Measurements from ENCODE around the gene KLF5. TPM values are rescaled to one million over a fixed set of nuclear protein-coding genes. Genes with fewer than 3 reads are reported as not detected.
"Not testable (repeated sequence)": the region's sequence is repeated elsewhere in the genome, so short reads cannot be mapped to it uniquely, and the experiment has no call there.

KLF5 gene
- total and polyA plus RNA-seq, 2 donors (not counting 1 experiment from before 2014, with no cell fraction given): 0.83 to 3.3 TPM

GRCh38 chr13:73045031-73045430 lies 13.8 kb upstream of the KLF5 start:
- Histone ChIP-seq H2AFZ (ENCODE audit: low read length) (no peak overlapping the region), H3K4me1 (ENCODE audit: control insufficient read depth, extremely low read depth, insufficient read depth, low read length) (no peaks in the 10 kb centered on the region), H3K36me3 (ENCODE audit: control insufficient read depth, insufficient read depth, low read length) (no peaks in the 10 kb centered on the region), H4K20me1 (ENCODE audit: control insufficient read depth, extremely low read depth, insufficient read depth, low read length) (no peaks in the 10 kb centered on the region), H3K4me2 (ENCODE audit: extremely low read depth, insufficient read depth, low read length) (no peak overlapping the region), H3K27ac (ENCODE audit: insufficient read depth, low read length) (no peak overlapping the region), H3K79me2 (ENCODE audit: control insufficient read depth, insufficient read depth, low read length) (no peaks in the 10 kb centered on the region), H3K9me3 (ENCODE audit: control insufficient read depth, insufficient read depth, low read depth, low read length) (no peaks in the 10 kb centered on the region), H3K9ac (ENCODE audit: insufficient read depth, low read length) (no peak overlapping the region), H3K27me3 (ENCODE audit: control insufficient read depth, insufficient read depth, low read length) (no peaks in the 10 kb centered on the region), H3K4me3 (replicated peaks in 1 of 4; ENCODE audit: control extremely low read depth in 1 of 4, insufficient read depth in 1 of 4, low read depth in 3 of 4, low read length in 4 of 4) (no peak overlapping the region)
- no peak for TF ChIP-seq EZH2 (IDR thresholded peaks at IDR 0.05; ENCODE audit: low read length, missing control alignments)
- no peak for DNase-seq (ENCODE audit: low read depth in 2 of 2)

- not testable (repeated sequence) for H3K27ac ChIP-seq (ENCODE audit: insufficient read depth, low read length); H3K79me2 ChIP-seq (ENCODE audit: control insufficient read depth, insufficient read depth, low read length); H3K9me3 ChIP-seq (ENCODE audit: control insufficient read depth, insufficient read depth, low read depth, low read length); H3K27me3 ChIP-seq (ENCODE audit: control insufficient read depth, insufficient read depth, low read length); H3K4me3 ChIP-seq (replicated peaks in 1 of 4; ENCODE audit: control extremely low read depth in 1 of 4, insufficient read depth in 1 of 4, low read depth in 3 of 4, low read length in 4 of 4); DNase-seq (ENCODE audit: low read depth in 2 of 2); H2AFZ ChIP-seq (ENCODE audit: low read length); H3K36me3 ChIP-seq (ENCODE audit: control insufficient read depth, insufficient read depth, low read length); H4K20me1 ChIP-seq (ENCODE audit: control insufficient read depth, extremely low read depth, insufficient read depth, low read length); H3K4me2 ChIP-seq (ENCODE audit: extremely low read depth, insufficient read depth, low read length); H3K9ac ChIP-seq (ENCODE audit: insufficient read depth, low read length); H3K4me1 ChIP-seq (ENCODE audit: control insufficient read depth, extremely low read depth, insufficient read depth, low read length)
Measured at GRCh38 chr13:73048615-73049014, 10.2 kb upstream of the KLF5 start.

GRCh38 chr13:73054712-73055111 lies 4.1 kb upstream of the KLF5 start:
- no peak overlapping the region for H3K4me3 ChIP-seq (replicated peaks in 1 of 4; ENCODE audit: control extremely low read depth in 1 of 4, insufficient read depth in 1 of 4, low read depth in 3 of 4, low read length in 4 of 4)

More at GRCh38 chr13:73054712-73055111, 4.1 kb upstream of the KLF5 start:
- H4K20me1 ChIP-seq (ENCODE audit: control insufficient read depth, extremely low read depth, insufficient read depth, low read length): no peaks in the 10 kb centered on the region
- H3K27me3 ChIP-seq (ENCODE audit: control insufficient read depth, insufficient read depth, low read length): no peaks in the 10 kb centered on the region
- TF ChIP-seq CTCF (conservative IDR thresholded peaks at IDR 0.05 in 1 of 2, IDR thresholded peaks at IDR 0.05 in 1 of 2; ENCODE audit: low read depth in 1 of 2, low read length in 2 of 2) (no peak), EZH2 (IDR thresholded peaks at IDR 0.05; ENCODE audit: low read length, missing control alignments) (no peak)
- H3K79me2 ChIP-seq (ENCODE audit: control insufficient read depth, insufficient read depth, low read length): no peaks in the 10 kb centered on the region
- no peaks in the 10 kb centered on the region for H3K4me1 ChIP-seq (ENCODE audit: control insufficient read depth, extremely low read depth, insufficient read depth, low read length)
- no peak overlapping the region for H2AFZ ChIP-seq (ENCODE audit: low read length)
- no peak overlapping the region for H3K4me2 ChIP-seq (ENCODE audit: extremely low read depth, insufficient read depth, low read length)
- no peak overlapping the region for H3K27ac ChIP-seq (ENCODE audit: insufficient read depth, low read length)
- H3K9ac ChIP-seq (ENCODE audit: insufficient read depth, low read length): no peak overlapping the region
- no peak for DNase-seq (ENCODE audit: low read depth in 2 of 2)
- no peaks in the 10 kb centered on the region for H3K9me3 ChIP-seq (ENCODE audit: control insufficient read depth, insufficient read depth, low read depth, low read length)
- H3K36me3 ChIP-seq (ENCODE audit: control insufficient read depth, insufficient read depth, low read length): no peaks in the 10 kb centered on the region
